Neuronal stem cell (in vitro differentiated cells): ENCODE data around the gene LCN10.

Source experiments
- DNase-seq: peaks from one replicate; pipeline ENCODE4 v3.0.0-alpha.2; 2013; ENCODE audit warnings: low spot score
- H2AFZ ChIP-seq: one replicate; pipeline ENCODE4 v1.6.1; 2013; ENCODE audit warnings: mild to moderate bottlenecking, low read length, inconsistent platforms
- H2AK5ac ChIP-seq: 2 replicates; pipeline ENCODE4 v1.6.1; 2013; ENCODE audit warnings: low read depth, mild to moderate bottlenecking, inconsistent platforms, low read length, moderate library complexity, mixed read lengths
- H2BK120ac ChIP-seq: 2 replicates; pipeline ENCODE4 v1.6.1; 2013; ENCODE audit warnings: low read depth, mild to moderate bottlenecking, inconsistent platforms, low read length, moderate library complexity, mixed read lengths
- H2BK12ac ChIP-seq: one replicate; pipeline ENCODE4 v1.6.1; 2013; ENCODE audit warnings: low read length, inconsistent platforms
- H2BK15ac ChIP-seq: 2 replicates; pipeline ENCODE4 v1.6.1; 2013; ENCODE audit warnings: mild to moderate bottlenecking, low read length, inconsistent platforms, mixed read lengths
- H2BK5ac ChIP-seq: one replicate; pipeline ENCODE4 v1.6.1; 2013; ENCODE audit warnings: inconsistent platforms, mild to moderate bottlenecking, low read length, moderate library complexity
- H3K14ac ChIP-seq: one replicate; pipeline ENCODE4 v1.6.1; 2013; ENCODE audit warnings: low read length, inconsistent platforms
- H3K18ac ChIP-seq: 2 replicates; pipeline ENCODE4 v1.6.1; 2013; ENCODE audit warnings: low read length, inconsistent platforms
- H3K23ac ChIP-seq: 2 replicates; pipeline ENCODE4 v1.6.1; 2013; ENCODE audit warnings: low read depth, mild to moderate bottlenecking, mixed read lengths, low read length, inconsistent platforms; ENCODE audit not compliant: poor library complexity
- H3K27ac ChIP-seq: replicated peaks from 3 replicates; pipeline ENCODE4 v1.5.1; 2013; ENCODE audit warnings: low read length, inconsistent platforms
- H3K27me3 ChIP-seq, 3 experiments: 2 replicates each; pipeline ENCODE4 v1.6.1; 2013; ENCODE audit warnings: low read length in 3 of 3, mild to moderate bottlenecking in 2 of 3, inconsistent platforms in 1 of 3, low read depth in 1 of 3, mixed read lengths in 1 of 3, moderate library complexity in 1 of 3; ENCODE audit not compliant: control insufficient read depth in 3 of 3, insufficient read depth in 3 of 3
- H3K36me3 ChIP-seq, 2 donors: replicated peaks in 1 of 2; 2 replicates each; pipeline ENCODE4 v1.6.1; 2013; ENCODE audit warnings: low read length in 2 of 2; ENCODE audit not compliant: control insufficient read depth in 2 of 2, insufficient read depth in 2 of 2
- H3K4ac ChIP-seq: 2 replicates; pipeline ENCODE4 v1.6.1; 2013; ENCODE audit warnings: inconsistent platforms, mild to moderate bottlenecking, low read length, moderate library complexity
- H3K4me1 ChIP-seq, 2 donors: 1 replicate in 1 of 2; 2 replicates in 1 of 2; pipeline ENCODE4 v1.6.1; 2013; ENCODE audit warnings: low read length in 2 of 2, low read depth in 1 of 2; ENCODE audit not compliant: control insufficient read depth in 2 of 2, insufficient read depth in 1 of 2
- H3K4me2 ChIP-seq: one replicate; pipeline ENCODE4 v1.6.1; 2013; ENCODE audit warnings: mild to moderate bottlenecking, low read length, inconsistent platforms; ENCODE audit not compliant: insufficient read depth, poor library complexity, severe bottlenecking
- H3K4me3 ChIP-seq, 2 donors: 2 replicates each; pipeline ENCODE4 v1.5.1; 2013; ENCODE audit warnings: low read length in 2 of 2, mild to moderate bottlenecking in 2 of 2, inconsistent platforms in 1 of 2, moderate library complexity in 1 of 2
- H3K79me1 ChIP-seq: one replicate; pipeline ENCODE4 v1.6.1; 2013; ENCODE audit warnings: low read depth, mild to moderate bottlenecking, inconsistent platforms, low read length, moderate library complexity
- H3K9ac ChIP-seq: one replicate; pipeline ENCODE4 v1.6.1; 2013; ENCODE audit warnings: mild to moderate bottlenecking, low read depth, low read length, inconsistent platforms; ENCODE audit not compliant: poor library complexity
- H3K9me3 ChIP-seq, 2 donors: replicated peaks in 1 of 2; 2 replicates each; pipeline versions ENCODE3 to v1.6.1; 2013; ENCODE audit warnings: low read length in 2 of 2, mild to moderate bottlenecking in 2 of 2, inconsistent platforms in 1 of 2, low read depth in 1 of 2, mixed read lengths in 1 of 2, moderate library complexity in 1 of 2; ENCODE audit not compliant: control insufficient read depth in 2 of 2, insufficient read depth in 1 of 2
- H4K8ac ChIP-seq: one replicate; pipeline ENCODE4 v1.6.1; 2013; ENCODE audit warnings: low read depth, mild to moderate bottlenecking, inconsistent platforms, low read length, moderate library complexity
- H4K91ac ChIP-seq: one replicate; pipeline ENCODE4 v1.6.1; 2013; ENCODE audit warnings: low read length, low read depth, mild to moderate bottlenecking, inconsistent platforms; ENCODE audit not compliant: poor library complexity
- WGBS, 2 donors: extraction: QIAGEN DNeasy Blood & Tissue Kit; methylation state at CpG; one replicate each; pipeline ENCODE4 v1.1.7; 2013; ENCODE audit warnings: missing lambda C conversion rate in 2 of 2, mixed read lengths in 1 of 2; ENCODE audit not compliant: insufficient read length in 2 of 2, insufficient replicate concordance in 1 of 2; ENCODE audit errors: extremely low coverage in 2 of 2; 5-methylcytosine and 5-hydroxymethylcytosine counted together

Gene LCN10

GRCh38 chr9:136753371-136754058 is 10.8 kb upstream of the LCN10 start:
- H3K4me3 ChIP-seq: no peak overlapping the region
- no peak overlapping the region for H3K27ac ChIP-seq

GRCh38 chr9:136751814-136752213 is 9.1 kb upstream of the LCN10 start:
- Histone ChIP-seq H3K27me3 (peaks cover 0 to 21% (median 0%) of the 10 kb centered on the region in 3 experiments), H2BK15ac (no peak overlapping the region), H3K79me1 (no peaks in the 10 kb centered on the region), H2BK5ac (no peak overlapping the region), H2AFZ (no peak overlapping the region), H2BK120ac (no peak overlapping the region), H3K23ac (no peak overlapping the region), H2BK12ac (no peak overlapping the region), H3K14ac (no peak overlapping the region), H3K9ac (no peak overlapping the region), H4K91ac (no peak overlapping the region), H4K8ac (no peak overlapping the region), H3K27ac (no peak overlapping the region), H3K9me3 (peaks cover 0 to 7% of the 10 kb centered on the region in 2 donors), H3K36me3 (no peaks in the 10 kb centered on the region), H3K4me2 (no peak overlapping the region), H3K4me1 (no peaks in the 10 kb centered on the region), H3K4ac (no peak overlapping the region), H3K4me3 (no peak overlapping the region), H2AK5ac (no peak overlapping the region), H3K18ac (no peak overlapping the region)
- no peak for DNase-seq

More at GRCh38 chr9:136753371-136754058, 10.8 kb upstream of the LCN10 start:
- H2BK5ac ChIP-seq: no peak overlapping the region
- no peak overlapping the region for H2AFZ ChIP-seq
- H3K36me3 ChIP-seq: no peaks in the 10 kb centered on the region
- H3K4ac ChIP-seq: no peak overlapping the region
- H3K79me1 ChIP-seq: no peaks in the 10 kb centered on the region
- peak overlapping the region; percentile 38 for H3K18ac ChIP-seq
- WGBS, 2 donors: no CpG with 5 or more reads among the region's 31 CpGs
- no peak overlapping the region for H3K23ac ChIP-seq
- H3K9ac ChIP-seq: no peak overlapping the region
- H2BK12ac ChIP-seq: peak overlapping the region; percentile 94
- DNase-seq: no peak
- peaks cover 0 to 11% (median 0%) of the 10 kb centered on the region in 3 experiments for H3K27me3 ChIP-seq
- no peak overlapping the region for H4K91ac ChIP-seq
- peak overlapping the region; percentile 91 for H2BK120ac ChIP-seq
- no peak overlapping the region for H4K8ac ChIP-seq
- peak overlapping the region; percentile 94 for H3K14ac ChIP-seq
- H2BK15ac ChIP-seq: peak overlapping the region; percentile 67
- no peak overlapping the region for H3K4me2 ChIP-seq
- H3K4me1 ChIP-seq: no peaks in the 10 kb centered on the region
- H2AK5ac ChIP-seq: peak overlapping the region; percentile 96
- peaks cover 0 to 7% of the 10 kb centered on the region in 2 donors for H3K9me3 ChIP-seq

- H2BK120ac ChIP-seq: no peak overlapping the region
- H2BK15ac ChIP-seq: no peak overlapping the region
- H4K91ac ChIP-seq: no peak overlapping the region
- H3K36me3 ChIP-seq: no peaks in the 10 kb centered on the region
- H3K9me3 ChIP-seq: peaks cover 0 to 7% of the 10 kb centered on the region in 2 donors
- H2BK12ac ChIP-seq: no peak overlapping the region
- H3K4me3 ChIP-seq: no peak overlapping the region
- H3K4me1 ChIP-seq: no peaks in the 10 kb centered on the region
- no peak overlapping the region for H3K14ac ChIP-seq
- no peak overlapping the region for H3K4ac ChIP-seq
- H3K79me1 ChIP-seq: no peaks in the 10 kb centered on the region
- peaks cover 0 to 24% (median 0%) of the 10 kb centered on the region in 3 experiments for H3K27me3 ChIP-seq
- no peak overlapping the region for H3K9ac ChIP-seq
- H2AFZ ChIP-seq: no peak overlapping the region
- DNase-seq: no peak
- H2BK5ac ChIP-seq: no peak overlapping the region
- H3K23ac ChIP-seq: no peak overlapping the region
- H3K18ac ChIP-seq: no peak overlapping the region
- H4K8ac ChIP-seq: no peak overlapping the region
- H3K4me2 ChIP-seq: no peak overlapping the region
- no peak overlapping the region for H3K27ac ChIP-seq
- no CpG with 5 or more reads among the region's 1 CpG for WGBS, 2 donors
- no peak overlapping the region for H2AK5ac ChIP-seq
These were observed 8.5 kb upstream of the LCN10 start for GRCh38 chr9:136751244-136751643.

GRCh38 chr9:136750526-136750925 is 7.8 kb upstream of the LCN10 start:
- no peak overlapping the region for H3K14ac ChIP-seq
- H3K4me1 ChIP-seq: no peaks in the 10 kb centered on the region
- peaks cover 0 to 26% (median 0%) of the 10 kb centered on the region in 3 experiments for H3K27me3 ChIP-seq
- no peak for DNase-seq
- H3K79me1 ChIP-seq: no peaks in the 10 kb centered on the region
- H2BK5ac ChIP-seq: no peak overlapping the region
- H2BK12ac ChIP-seq: no peak overlapping the region
- H3K4me3 ChIP-seq: no peak overlapping the region
- no peak overlapping the region for H4K8ac ChIP-seq
- no peak overlapping the region for H2BK15ac ChIP-seq
- no CpG with 5 or more reads among the region's 2 CpGs for WGBS, 2 donors
- H2AFZ ChIP-seq: no peak overlapping the region
- H3K9ac ChIP-seq: no peak overlapping the region
- no peaks in the 10 kb centered on the region for H3K36me3 ChIP-seq
- H3K9me3 ChIP-seq: peaks cover 0 to 5% of the 10 kb centered on the region in 2 donors
- H4K91ac ChIP-seq: no peak overlapping the region
- H3K4ac ChIP-seq: no peak overlapping the region
- H3K18ac ChIP-seq: no peak overlapping the region
- no peak overlapping the region for H2AK5ac ChIP-seq
- H2BK120ac ChIP-seq: no peak overlapping the region
- no peak overlapping the region for H3K23ac ChIP-seq
- H3K27ac ChIP-seq: no peak overlapping the region
- H3K4me2 ChIP-seq: no peak overlapping the region
